NCI-H1930 (cell line): Measurements from ENCODE around the gene ATP8B4.
"Not testable (repeated sequence)": the region's sequence is repeated elsewhere in the genome, so short reads cannot be mapped to it uniquely, and the experiment has no call there.

Experiments used
- DNase-seq, 2 experiments: peaks; one replicate each; lab custom pipeline; 2025; lab: John Stamatoyannopoulos, UW

ATP8B4 gene

GRCh38 chr15:50109076-50109987, 9.7 kb downstream of the ATP8B4 start:
- no peak for DNase-seq

DNA sequence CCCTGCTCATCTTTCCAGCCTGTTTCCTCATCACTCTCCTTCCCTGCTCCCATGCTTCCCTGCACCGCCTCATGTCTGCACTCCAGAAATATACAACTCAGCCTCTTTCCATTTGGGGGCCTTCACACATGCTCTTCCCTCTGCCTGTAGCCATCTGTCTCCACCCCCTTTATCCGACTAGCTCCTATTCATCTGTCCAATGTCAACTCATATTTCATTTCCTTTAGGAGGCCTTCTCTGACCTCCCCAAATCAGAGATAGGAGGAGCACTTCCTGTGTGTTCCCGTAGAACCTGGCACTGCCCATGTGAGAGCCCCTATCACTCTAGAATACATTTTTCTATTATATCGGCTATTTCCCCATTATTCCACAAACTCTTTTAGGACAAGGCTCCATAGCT, 10.6 kb downstream of the ATP8B4 start:
- no peak for DNase-seq

- DNase-seq: no peak
These were observed 11.2 kb downstream of the ATP8B4 start for GRCh38 chr15:50107591-50108408.

DNA sequence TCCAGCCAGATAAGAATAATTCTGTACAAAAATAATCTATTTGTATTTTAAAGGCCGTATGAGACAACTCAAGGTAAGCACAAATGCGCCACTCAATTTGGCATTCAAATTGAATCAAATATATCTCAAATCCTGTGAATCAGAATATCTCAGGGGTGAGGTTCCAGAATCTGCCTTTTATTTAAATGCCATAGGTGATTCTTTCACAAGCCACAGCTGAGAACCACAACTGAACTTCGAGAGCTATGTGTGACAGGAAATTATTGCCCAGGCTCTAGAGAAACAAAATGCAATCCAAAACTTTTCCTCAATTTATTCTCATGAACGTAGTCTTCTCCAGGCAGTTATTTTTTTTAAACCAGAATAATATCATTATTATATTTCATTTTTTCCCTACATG, 11.9 kb downstream of the ATP8B4 start:
- DNase-seq: no peak

GRCh38 chr15:50106457-50106856, 12.6 kb downstream of the ATP8B4 start:
- no peak for DNase-seq

GRCh38 chr15:50100486-50100885, 18.5 kb downstream of the ATP8B4 start:
- no peak for DNase-seq

- no peak for DNase-seq
These were observed 20.5 kb downstream of the ATP8B4 start for GRCh38 chr15:50098545-50098944.

GRCh38 chr15:50095938-50096821, 22.9 kb downstream of the ATP8B4 start:
- no peak for DNase-seq

GRCh38 chr15:50089386-50089785, 29.6 kb downstream of the ATP8B4 start:
- not testable (repeated sequence) for DNase-seq

DNA sequence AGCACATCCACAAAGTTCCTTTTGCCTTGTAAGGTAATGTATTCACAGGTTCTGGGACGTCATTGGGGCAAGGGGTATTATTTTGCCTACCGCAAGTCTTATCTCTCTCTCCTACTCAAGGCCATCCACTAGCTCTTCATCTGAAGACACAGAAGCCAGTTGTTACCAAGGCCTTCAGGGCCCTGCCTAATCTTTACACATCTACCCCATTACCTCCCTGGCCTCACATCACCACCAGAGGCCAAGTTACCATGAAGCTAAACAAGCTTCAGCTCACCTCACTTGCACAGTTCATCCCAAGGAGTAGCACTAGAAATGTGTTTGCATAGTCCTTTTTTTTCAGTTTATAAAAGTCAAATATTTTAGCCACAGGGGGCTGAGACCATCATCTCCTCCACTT, 34.1 kb downstream of the ATP8B4 start:
- DNase-seq: no peak

DNA sequence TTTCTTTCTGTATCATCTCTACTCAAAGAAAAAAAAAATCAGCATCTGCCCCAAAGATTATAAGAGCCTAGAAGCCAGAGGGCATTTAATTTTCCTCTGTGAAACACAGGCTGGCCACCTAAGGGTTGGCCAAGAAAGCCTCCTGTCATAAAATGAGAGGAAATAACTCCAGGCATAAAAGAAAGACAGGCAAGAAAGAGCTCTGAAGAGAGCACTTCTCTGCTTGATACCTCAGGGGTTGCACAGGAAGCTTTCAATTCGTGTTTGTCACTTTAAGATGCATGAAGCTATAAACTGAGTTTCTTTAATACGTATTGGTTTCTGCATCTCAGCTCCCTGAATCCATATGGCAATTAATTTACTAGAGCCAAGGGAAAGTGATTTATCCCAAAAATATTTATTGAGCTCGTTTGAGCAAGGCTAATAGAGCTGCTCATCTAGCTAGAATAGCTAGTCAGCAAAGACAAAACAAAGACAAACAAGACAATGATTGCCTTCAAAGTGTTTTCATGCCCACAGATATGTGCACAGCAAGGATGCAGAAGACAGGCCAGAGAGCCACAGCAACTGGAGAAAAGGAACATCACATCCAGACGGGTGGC, 35.5 kb downstream of the ATP8B4 start:
- DNase-seq: no peak

DNA sequence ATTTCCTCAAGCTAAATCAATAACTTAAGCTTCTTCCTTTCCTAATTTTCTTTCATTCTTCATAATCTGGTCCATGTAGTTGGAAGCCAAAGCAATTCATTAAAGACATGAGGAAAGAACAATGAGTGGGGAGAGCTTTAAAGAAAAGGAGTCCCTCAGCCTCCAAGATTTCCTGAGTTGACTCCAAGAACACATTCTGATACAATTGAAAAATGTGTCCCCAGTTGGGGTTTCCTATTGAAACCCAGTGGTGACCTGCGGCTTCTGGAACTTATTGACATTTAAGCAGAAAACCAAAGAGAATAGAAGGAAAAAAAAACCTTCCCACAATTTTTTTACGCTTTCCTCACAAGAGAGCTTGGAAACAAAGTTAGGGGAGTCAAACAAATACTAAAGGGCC, 37.0 kb downstream of the ATP8B4 start:
- no peak for DNase-seq

GRCh38 chr15:50077651-50078050, 41.4 kb downstream of the ATP8B4 start:
- DNase-seq: no peak

- no peak for DNase-seq
These were observed 41.9 kb downstream of the ATP8B4 start for GRCh38 chr15:50077176-50077575.

DNA sequence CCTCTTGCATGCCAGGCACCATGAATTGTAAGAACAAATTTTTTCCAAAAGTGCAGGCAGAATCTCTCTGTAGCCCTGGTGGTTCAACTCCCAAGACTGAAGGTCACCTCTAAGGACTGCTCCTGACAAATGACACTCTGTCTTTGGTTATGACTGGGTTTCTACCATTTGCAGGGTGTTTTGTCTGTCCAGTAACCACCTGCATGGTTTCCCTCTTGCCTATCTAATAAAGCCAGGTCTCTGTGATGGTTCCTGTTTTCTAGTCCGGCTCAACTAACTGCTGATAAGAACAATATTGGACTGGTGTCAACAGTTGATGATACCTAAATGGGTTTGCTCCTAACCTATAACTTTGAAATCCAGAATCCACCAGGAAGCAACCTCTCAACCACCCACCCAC, 43.7 kb downstream of the ATP8B4 start:
- DNase-seq: no peak

DNA sequence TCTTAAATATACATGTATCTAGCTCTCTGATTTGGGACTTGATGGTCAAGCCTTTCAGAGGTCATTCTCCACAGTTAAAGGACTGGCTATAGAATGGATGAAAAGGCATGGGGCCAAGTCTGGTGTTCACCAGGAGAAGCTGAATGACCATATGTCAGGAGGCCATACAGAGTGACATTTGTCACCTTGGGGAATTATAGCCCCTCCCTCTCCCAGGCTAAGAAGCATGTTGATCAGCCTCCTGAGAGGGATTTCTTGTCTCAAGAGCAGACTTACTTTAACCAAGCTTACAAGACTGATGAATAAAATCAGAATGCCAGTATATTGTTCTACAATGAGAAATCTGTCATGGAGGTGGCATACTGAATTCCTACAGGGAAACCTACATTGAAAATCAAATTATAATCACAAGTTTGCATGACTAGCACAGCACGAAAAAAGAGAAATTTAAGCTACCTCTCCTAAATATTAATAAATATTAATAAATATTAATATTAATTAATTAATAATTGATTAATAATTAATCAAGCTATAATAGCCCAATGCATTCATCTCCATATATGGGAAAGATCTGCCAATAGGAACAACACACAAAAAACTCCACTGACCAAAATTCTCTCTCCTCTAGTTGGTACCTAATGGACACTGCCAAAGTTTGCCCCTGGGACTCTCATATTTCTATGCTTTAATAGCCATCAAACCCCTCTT, 47.3 kb downstream of the ATP8B4 start:
- no peak for DNase-seq

DNA sequence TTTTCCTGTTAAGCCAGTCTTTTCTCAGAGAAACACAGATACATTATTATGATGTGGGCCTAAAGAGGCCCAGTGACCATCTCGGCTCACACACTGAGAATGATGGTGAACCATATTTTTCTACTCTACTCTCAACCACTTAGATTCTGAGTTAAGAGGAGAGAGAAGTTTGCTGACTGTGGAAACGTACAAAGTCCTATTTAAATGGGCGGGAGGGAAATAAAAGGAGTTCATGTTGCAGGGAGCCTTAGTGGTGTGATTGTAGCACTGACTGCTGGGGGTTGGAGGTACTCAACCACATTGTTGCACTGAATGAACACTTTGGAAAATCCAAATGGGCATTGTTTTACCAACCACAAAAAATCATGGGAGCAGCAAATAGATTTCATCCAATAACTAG, 51.0 kb downstream of the ATP8B4 start:
- no peak for DNase-seq

DNA sequence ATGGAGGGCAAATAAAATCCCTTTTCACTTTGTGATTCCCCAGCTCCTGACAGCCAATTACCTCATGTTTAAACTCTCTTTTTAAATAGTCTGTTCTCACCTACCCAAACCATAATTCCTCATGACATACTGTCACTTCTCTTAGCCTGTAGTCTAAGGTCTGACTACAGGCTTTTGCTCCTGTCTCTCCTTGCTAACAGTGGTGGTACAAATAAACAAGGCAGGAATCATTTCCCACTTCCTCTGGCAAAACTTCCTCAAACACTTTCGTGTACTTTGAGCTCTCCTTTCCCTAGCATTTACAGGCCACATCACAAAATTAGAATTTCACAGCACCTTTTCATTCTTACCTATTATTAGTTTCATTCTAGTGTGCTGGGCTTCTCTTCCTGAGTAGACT, 51.8 kb downstream of the ATP8B4 start:
- DNase-seq: no peak

DNA sequence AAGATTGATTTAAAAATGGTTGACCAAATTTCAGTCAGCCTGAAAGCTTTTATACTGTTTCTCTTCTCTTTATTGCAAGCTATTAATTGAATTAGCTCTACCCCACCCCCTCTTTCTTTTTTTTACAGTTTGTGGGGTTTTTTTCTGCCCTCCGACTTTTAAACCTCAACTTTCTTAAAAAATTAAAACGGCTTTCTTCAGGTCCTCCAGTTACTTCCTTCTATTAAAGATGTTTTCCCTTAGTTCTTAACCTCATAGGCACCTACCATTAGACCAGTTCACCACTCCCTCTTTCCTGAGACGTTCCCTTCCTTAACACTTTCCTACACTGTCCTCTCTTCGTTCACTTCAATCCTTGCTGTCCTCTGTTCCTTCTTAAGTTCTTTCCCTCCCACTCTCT, 52.4 kb downstream of the ATP8B4 start:
- DNase-seq: no peak

DNA sequence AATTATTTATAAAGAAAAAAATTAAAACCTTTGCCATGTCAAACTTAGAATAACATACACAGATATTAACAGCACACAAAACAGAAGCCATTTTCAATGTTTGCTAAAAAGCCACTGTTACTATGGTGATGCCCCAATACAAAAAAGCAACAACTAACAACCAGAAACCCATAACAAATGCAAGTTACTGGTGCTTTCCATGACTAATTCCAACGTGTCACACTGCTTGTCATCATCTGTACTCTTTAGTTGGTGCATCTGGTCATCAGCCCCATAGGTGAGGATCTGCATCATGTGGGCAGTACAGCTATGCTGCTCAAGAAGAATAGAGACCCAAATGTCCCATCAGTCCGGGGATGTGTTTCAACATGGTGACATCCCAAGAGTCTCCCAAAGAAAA, 52.8 kb downstream of the ATP8B4 start:
- no peak for DNase-seq

- DNase-seq: no peak
These were observed 53.8 kb downstream of the ATP8B4 start for GRCh38 chr15:50065279-50065678.
